ENCODE results near the gene CDK12.

DNA sequence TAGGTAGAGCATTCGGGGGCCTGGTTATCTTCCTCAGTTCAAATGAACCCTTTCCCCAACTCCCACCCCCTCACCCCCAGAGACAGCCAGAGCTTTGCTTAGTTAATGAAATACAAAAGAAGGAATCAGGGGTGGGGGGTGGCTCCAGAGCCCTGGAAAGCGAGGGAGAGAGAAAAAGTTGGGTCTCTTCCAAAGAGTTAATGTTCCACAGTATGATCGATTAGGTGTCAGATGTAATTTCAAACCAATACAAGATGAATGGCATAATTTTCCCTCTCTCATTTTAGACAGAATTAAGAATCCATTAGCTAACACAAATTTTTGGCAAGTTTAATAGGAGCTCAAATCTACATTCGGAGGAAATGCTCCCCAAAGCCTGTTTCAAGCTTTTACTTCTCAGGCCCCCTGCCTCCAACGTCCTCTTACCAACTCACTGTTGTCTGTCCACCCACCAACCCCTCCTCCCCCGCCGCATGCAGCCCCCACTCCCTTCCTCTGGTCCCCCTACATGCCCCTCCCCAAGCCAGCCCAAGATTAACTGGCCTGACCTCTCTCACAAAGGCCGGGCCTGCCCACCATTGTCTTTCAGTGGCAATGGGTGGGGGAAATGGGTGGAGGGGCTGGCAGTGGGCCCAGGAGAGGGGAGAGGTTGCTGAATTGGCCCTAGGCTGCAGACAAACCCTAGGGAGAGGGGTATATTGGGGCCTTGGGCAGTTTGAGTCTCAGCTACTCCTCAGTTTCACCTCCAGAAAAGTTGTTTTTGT is 118.2 kb downstream of the CDK12 start:
- TF ChIP-seq, protein P1, sequence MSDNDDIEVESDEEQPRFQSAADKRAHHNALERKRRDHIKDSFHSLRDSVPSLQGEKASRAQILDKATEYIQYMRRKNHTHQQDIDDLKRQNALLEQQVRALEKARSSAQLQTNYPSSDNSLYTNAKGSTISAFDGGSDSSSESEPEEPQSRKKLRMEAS (IDR thresholded peaks at IDR 0.05), result no peak
- TF ChIP-seq, protein P2, sequence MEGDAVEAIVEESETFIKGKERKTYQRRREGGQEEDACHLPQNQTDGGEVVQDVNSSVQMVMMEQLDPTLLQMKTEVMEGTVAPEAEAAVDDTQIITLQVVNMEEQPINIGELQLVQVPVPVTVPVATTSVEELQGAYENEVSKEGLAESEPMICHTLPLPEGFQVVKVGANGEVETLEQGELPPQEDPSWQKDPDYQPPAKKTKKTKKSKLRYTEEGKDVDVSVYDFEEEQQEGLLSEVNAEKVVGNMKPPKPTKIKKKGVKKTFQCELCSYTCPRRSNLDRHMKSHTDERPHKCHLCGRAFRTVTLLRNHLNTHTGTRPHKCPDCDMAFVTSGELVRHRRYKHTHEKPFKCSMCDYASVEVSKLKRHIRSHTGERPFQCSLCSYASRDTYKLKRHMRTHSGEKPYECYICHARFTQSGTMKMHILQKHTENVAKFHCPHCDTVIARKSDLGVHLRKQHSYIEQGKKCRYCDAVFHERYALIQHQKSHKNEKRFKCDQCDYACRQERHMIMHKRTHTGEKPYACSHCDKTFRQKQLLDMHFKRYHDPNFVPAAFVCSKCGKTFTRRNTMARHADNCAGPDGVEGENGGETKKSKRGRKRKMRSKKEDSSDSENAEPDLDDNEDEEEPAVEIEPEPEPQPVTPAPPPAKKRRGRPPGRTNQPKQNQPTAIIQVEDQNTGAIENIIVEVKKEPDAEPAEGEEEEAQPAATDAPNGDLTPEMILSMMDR (IDR thresholded peaks at IDR 0.05; ENCODE audit: low read depth, low read length, missing input control), result no peak
- TF ChIP-seq GABPA (IDR thresholded peaks at IDR 0.05 in 1 of 2, conservative IDR thresholded peaks at IDR 0.05 in 1 of 2) (no peak), TAF1 (conservative IDR thresholded peaks at IDR 0.05) (no peak), RAD21 (IDR thresholded peaks at IDR 0.05) (no peak), SP1 (IDR thresholded peaks at IDR 0.05) (no peak), EGR1 (IDR thresholded peaks at IDR 0.05; ENCODE audit: low read depth in 2 of 2) (no peak), HNF4G (IDR thresholded peaks at IDR 0.05) (no peak), JUND (IDR thresholded peaks at IDR 0.05) (no peak), YY1 (IDR thresholded peaks at IDR 0.05) (no peak), HNF4A (conservative IDR thresholded peaks at IDR 0.05) (no peak)

Data from liver (tissue), 3 donors.